ENCODE data around the gene GFER. TPM values are rescaled to one million over a fixed set of nuclear protein-coding genes. Genes with fewer than 3 reads are reported as not detected.

The GFER gene
- total and polyA plus RNA-seq, 2 experiments from 2014 or later: 46.9 to 53.5 TPM

GRCh38 chr16:1940273-1941161 lies 43.5 kb upstream of the GFER start:
- no peaks in the 10 kb centered on the region for H3K9me3 ChIP-seq (ENCODE audit: low read depth)
- H3K27me3 ChIP-seq: no peaks in the 10 kb centered on the region
- H3K36me3 ChIP-seq: no peaks in the 10 kb centered on the region
- H3K4me3 ChIP-seq: no peak overlapping the region
- DNase-seq (ENCODE audit: low read depth in 1 of 2, low spot score in 1 of 2): no peak
- H3K27ac ChIP-seq: no peak overlapping the region
- H3K4me1 ChIP-seq (ENCODE audit: low read depth): no peaks in the 10 kb centered on the region
- TF ChIP-seq CTCF (IDR thresholded peaks at IDR 0.05; ENCODE audit: low read depth, low read length): no peak

- Histone ChIP-seq H3K36me3 (no peaks in the 10 kb centered on the region), H3K9me3 (ENCODE audit: low read depth) (no peaks in the 10 kb centered on the region), H3K4me3 (no peak overlapping the region), H3K4me1 (ENCODE audit: low read depth) (no peaks in the 10 kb centered on the region), H3K27me3 (no peaks in the 10 kb centered on the region), H3K27ac (no peak overlapping the region)
- DNase-seq (ENCODE audit: low read depth in 1 of 2, low spot score in 1 of 2): peak in 1 of 2 donors; percentile 56
- peak; percentile 38 for TF ChIP-seq CTCF (IDR thresholded peaks at IDR 0.05; ENCODE audit: low read depth, low read length)
Observed at GRCh38 chr16:1941162-1942046, 42.6 kb upstream of the GFER start.

- Histone ChIP-seq H3K27me3 (no peaks in the 10 kb centered on the region), H3K27ac (no peak overlapping the region), H3K36me3 (no peaks in the 10 kb centered on the region), H3K4me1 (ENCODE audit: low read depth) (no peaks in the 10 kb centered on the region), H3K9me3 (ENCODE audit: low read depth) (no peaks in the 10 kb centered on the region), H3K4me3 (peak overlapping the region; percentile 73)
- TF ChIP-seq CTCF (IDR thresholded peaks at IDR 0.05; ENCODE audit: low read depth, low read length): no peak
- DNase-seq (ENCODE audit: low read depth in 1 of 2, low spot score in 1 of 2): peak in 1 of 2 donors; percentile 40
Observed at GRCh38 chr16:1942047-1942809, 41.8 kb upstream of the GFER start.

- H3K9me3 ChIP-seq (ENCODE audit: low read depth): no peaks in the 10 kb centered on the region
- H3K27me3 ChIP-seq: no peaks in the 10 kb centered on the region
- H3K36me3 ChIP-seq: no peaks in the 10 kb centered on the region
- H3K27ac ChIP-seq: no peak within 1 kb of the TSS
- peak; percentile 99 to 100 for DNase-seq (ENCODE audit: low read depth in 1 of 2, low spot score in 1 of 2)
- H3K4me1 ChIP-seq (ENCODE audit: low read depth): no peaks in the 10 kb centered on the region
- TF ChIP-seq CTCF (IDR thresholded peaks at IDR 0.05; ENCODE audit: low read depth, low read length): no peak
- peak within 1 kb of the TSS; percentile 73 for H3K4me3 ChIP-seq
Observed at GRCh38 chr16:1942810-1943726, 40.9 kb upstream of the GFER start, which contains the start of gene MSRB1. TSS of gene MSRB1 (minus strand) at chr16:1943199. CDS start at chr16:1943156, 43 bp downstream.

Data from cardiac muscle cell (in vitro differentiated cells and primary cell).